GM12875 (cell line): ENCODE results near the gene PON3.

Experiments
- H3K4me3 ChIP-seq: one replicate; pipeline ENCODE4 v1.5.1; 2011; ENCODE audit warnings: low read depth, low read length, control low read depth
- CTCF ChIP-seq: IDR thresholded peaks from 2 replicates; pipeline ENCODE4 v1.5.1; 2011; ENCODE audit warnings: low read depth, mild to moderate bottlenecking, control low read depth, inconsistent platforms, low read length, moderate library complexity, borderline replicate concordance; ENCODE audit not compliant: insufficient read depth

PON3 gene

DNA sequence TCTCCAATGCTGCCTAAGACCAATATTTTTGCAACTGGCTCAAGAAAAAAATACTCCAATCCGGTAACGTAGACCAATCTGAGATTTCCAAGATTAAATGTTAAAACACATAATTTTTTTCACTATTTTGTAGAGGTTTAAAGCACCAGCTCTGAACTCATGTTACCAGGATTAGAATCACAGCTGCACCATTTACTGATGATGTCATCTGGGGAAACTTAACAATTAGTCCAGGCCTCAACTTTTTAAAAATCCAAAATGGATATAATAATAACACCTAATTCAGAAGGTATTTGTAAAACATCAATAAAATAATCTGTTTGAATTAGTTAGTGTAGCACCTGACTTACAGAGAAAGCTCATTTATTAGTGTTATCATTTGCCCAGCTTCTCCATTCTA lies 86.2 kb downstream of the PON3 start:
- no peak overlapping the region for H3K4me3 ChIP-seq
- no peak for TF ChIP-seq CTCF
